Muscle layer of duodenum (tissue), 2 donors: ENCODE results near the gene SCPEP1.
A peak's percentile ranks its signal among the peaks of the same experiment; 100 is the strongest.
"Not testable (repeated sequence)": the region's sequence is repeated elsewhere in the genome, so short reads cannot be mapped to it uniquely, and the experiment has no call there.

Experiments used
- H3K27ac ChIP-seq: one replicate; pipeline ENCODE4 v1.7.0; 2013; ENCODE audit warnings: mild to moderate bottlenecking, low read length
- H3K27me3 ChIP-seq: one replicate; pipeline ENCODE4 v1.7.0; 2013; ENCODE audit warnings: low read depth, mild to moderate bottlenecking, control low read depth, low read length
- H3K36me3 ChIP-seq, 2 donors: one replicate each; pipeline ENCODE4 v1.7.0; 2013; ENCODE audit warnings: low read length in 2 of 2, control low read depth in 1 of 2, mild to moderate bottlenecking in 1 of 2; ENCODE audit not compliant: insufficient read depth in 2 of 2, control insufficient read depth in 1 of 2
- H3K4me1 ChIP-seq, 2 donors: one replicate each; pipeline ENCODE4 v1.7.0; 2013; ENCODE audit warnings: low read length in 2 of 2, mild to moderate bottlenecking in 2 of 2, control low read depth in 1 of 2, moderate library complexity in 1 of 2; ENCODE audit not compliant: insufficient read depth in 2 of 2, control insufficient read depth in 1 of 2
- H3K4me3 ChIP-seq, 2 donors: one replicate each; pipeline ENCODE4 v1.7.0; 2013; ENCODE audit warnings: low read length in 2 of 2, low read depth in 1 of 2, mild to moderate bottlenecking in 1 of 2
- H3K9me3 ChIP-seq, 2 donors: one replicate each; pipeline ENCODE4 v1.7.0; 2013; ENCODE audit warnings: low read length in 2 of 2, control low read depth in 1 of 2, mild to moderate bottlenecking in 1 of 2; ENCODE audit not compliant: control insufficient read depth in 1 of 2
- donor health status: healthy.

The SCPEP1 gene

DNA sequence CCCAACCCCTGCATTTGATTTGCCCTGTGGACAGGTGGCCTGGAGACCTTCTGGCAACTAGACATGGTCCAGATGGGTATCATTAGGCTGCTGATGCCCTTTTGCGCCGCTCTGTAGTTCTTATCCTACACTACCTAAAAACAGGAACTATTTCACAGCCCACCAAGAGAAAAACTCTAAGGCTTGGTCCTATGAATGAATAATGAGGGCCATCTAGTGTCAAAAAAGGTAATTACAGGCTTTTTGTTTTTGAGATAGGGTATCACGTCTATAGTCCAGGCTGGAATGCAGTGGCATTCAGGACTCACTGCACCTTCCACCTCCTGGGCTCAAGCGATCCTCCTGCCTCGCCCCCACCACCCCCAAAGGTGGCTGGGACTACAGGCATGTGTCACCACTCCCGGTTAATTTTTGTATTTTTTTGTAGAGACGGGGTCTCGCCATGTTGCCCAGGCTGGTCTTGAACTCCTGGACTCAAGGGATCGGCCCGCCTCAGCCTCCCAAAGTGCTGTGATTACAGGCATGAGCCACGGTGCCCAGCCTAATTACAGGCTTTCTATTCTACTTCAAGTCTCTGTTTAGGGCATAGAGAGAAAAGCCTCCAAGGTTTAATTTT is 38.0 kb upstream of the SCPEP1 start:
- H3K4me1 ChIP-seq, result no peaks in the 10 kb centered on the region
- H3K27me3 ChIP-seq, result no peaks in the 10 kb centered on the region
- H3K4me3 ChIP-seq, result no peak overlapping the region
- H3K9me3 ChIP-seq, result no peaks in the 10 kb centered on the region
- no peak overlapping the region for H3K27ac ChIP-seq
- H3K36me3 ChIP-seq, result peaks cover 19 to 55% of the 10 kb centered on the region in 2 donors

DNA sequence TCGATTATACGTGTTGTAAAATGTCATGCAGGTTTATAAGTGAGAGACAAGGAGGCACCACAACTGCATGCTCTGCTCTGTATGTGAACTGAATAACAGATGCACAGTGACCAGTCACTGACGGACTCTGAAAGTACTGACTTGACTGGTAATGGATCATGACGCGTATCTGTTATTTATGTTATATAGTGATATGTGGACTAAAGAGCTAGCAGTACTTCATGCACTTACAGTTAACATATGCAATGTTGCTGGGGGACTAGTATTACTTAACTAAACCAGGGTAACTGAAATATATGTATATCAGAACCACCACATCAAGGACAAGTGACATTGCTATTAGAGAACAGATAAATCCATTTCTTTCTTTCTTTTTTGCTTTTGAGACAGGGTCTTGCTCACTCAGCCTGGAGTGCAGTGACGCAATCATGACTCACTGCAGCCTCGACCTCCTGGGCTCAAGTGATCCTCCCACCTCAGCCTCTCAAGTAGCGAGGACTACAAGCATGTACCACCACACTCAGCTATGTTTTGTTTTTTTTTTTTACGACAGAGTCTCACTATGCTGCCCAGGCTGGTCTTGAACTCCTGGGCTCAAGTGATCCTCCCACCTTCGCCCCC is 34.3 kb upstream of the SCPEP1 start:
- no peak overlapping the region for H3K27ac ChIP-seq
- no peaks in the 10 kb centered on the region for H3K27me3 ChIP-seq
- H3K4me3 ChIP-seq, result no peak overlapping the region
- H3K9me3 ChIP-seq, result no peaks in the 10 kb centered on the region
- H3K4me1 ChIP-seq, result no peaks in the 10 kb centered on the region
- peaks cover 10 to 42% of the 10 kb centered on the region in 2 donors for H3K36me3 ChIP-seq

DNA sequence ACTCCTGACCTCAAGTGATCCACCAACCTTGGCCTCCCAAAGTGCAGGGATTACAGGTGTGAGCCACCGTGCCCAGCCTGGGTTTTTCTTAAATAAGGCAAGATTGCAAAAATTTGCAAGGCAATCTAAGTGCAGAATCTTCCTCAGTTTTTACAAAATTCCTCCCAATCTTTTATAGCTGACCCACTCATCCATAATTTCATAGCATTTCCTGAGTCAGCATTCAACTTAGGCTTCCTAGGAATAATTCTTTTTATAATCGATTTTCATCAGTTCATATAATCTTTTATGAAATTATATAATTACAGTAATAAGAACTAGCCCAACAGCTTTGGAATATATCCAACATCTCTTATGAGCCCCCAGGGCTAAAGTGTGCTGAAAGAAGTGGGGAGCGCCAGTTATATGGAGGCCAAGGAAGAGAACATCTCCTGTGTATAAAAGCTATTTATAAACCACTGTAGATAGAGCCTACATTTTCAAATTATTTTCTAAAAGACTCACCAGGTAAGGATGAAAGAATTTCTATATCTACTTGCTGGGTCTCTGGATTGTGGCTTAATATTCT is 31.9 kb upstream of the SCPEP1 start:
- Histone ChIP-seq H3K4me3 (no peak overlapping the region), H3K4me1 (no peaks in the 10 kb centered on the region), H3K27me3 (no peaks in the 10 kb centered on the region), H3K9me3 (no peaks in the 10 kb centered on the region), H3K36me3 (peaks cover 15 to 45% of the 10 kb centered on the region in 2 donors), H3K27ac (no peak overlapping the region)

DNA sequence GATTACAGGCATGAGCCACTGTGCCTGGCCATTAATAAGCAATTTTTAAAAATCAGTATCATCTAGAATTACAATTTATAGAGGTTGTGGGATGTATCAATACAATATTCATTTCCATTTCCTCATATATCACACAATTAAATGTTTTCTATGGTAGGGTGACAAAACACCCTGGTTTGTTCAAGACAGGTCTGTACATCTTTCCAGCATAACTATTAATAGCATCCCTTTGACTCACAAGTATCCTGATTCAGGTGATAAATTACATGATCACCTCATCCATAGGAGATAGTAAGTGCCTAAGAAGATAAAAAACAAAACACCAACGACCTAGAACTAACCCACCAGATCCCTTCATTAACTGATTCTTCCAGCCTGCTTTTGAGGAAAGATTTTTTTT is 30.2 kb upstream of the SCPEP1 start:
- H3K36me3 ChIP-seq, result peaks cover 6 to 31% of the 10 kb centered on the region in 2 donors
- H3K27ac ChIP-seq, result no peak overlapping the region
- no peaks in the 10 kb centered on the region for H3K4me1 ChIP-seq
- H3K9me3 ChIP-seq, result no peaks in the 10 kb centered on the region
- H3K4me3 ChIP-seq, result no peak overlapping the region
- H3K27me3 ChIP-seq, result no peaks in the 10 kb centered on the region

DNA sequence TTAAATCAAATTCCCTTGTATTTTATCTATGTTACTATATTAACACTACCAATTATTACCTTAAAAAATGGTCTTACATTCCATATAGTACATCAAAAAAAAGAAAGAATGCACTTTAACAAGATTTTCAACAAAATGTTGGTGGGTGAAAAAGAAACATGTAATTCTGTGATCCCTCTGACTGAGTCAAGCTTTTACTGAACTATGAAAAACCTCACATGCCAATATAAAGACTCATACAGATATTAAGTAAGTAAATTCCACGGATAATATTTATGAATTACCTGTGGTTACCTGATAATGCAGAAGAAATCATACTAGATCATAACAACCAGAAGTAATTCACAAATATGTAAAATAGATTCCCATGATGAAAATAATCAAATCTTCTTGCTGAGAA is 29.4 kb upstream of the SCPEP1 start:
- Histone ChIP-seq H3K36me3 (peaks cover 6 to 31% of the 10 kb centered on the region in 2 donors), H3K27ac (no peak overlapping the region), H3K4me1 (no peaks in the 10 kb centered on the region), H3K4me3 (no peak overlapping the region), H3K27me3 (no peaks in the 10 kb centered on the region), H3K9me3 (no peaks in the 10 kb centered on the region)

DNA sequence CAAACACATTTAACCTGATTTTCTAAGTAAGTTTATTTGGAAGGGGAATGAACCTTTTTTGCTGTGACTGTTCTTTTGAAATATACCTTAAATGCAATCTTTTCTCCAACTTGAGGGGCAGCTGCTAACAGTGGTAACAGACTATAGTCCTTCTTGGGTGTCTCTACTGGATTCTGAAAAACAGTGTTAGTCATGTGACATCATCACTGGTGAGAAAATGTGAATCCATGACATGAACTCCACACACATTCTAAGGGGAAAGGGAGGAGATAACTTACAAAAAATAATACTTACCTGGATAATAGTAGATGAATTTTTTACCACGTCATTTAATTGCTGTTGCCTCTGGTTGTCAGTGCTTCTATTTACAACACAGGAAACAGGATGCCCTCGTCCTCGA is 28.3 kb upstream of the SCPEP1 start:
- H3K27ac ChIP-seq, result no peak overlapping the region
- H3K36me3 ChIP-seq, result peaks cover 6 to 25% of the 10 kb centered on the region in 2 donors
- H3K9me3 ChIP-seq, result no peaks in the 10 kb centered on the region
- no peaks in the 10 kb centered on the region for H3K4me1 ChIP-seq
- no peaks in the 10 kb centered on the region for H3K27me3 ChIP-seq
- H3K4me3 ChIP-seq, result no peak overlapping the region

DNA sequence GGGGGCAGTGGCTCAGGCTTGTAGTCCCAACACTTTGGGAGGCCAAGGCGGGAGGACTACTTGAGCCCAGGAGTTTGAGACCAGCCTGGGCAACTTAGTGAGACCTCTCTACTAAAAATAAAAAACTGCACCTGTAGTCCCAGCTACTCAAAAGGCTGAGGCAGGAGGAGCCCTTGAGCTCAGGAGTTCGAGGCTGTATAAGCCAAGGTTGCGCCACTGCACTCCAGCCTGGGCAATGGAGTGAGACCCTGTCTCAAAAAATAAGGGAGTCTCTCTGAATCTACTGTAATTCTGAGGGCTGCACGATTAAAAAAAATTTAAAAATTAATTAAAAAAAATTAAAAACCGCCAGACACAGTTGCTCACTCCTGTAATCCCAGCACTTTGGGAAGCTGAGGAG is 20.9 kb upstream of the SCPEP1 start:
- no peaks in the 10 kb centered on the region for H3K27me3 ChIP-seq
- H3K4me3 ChIP-seq, result no peak overlapping the region
- H3K9me3 ChIP-seq, result no peaks in the 10 kb centered on the region
- peaks cover 2 to 15% of the 10 kb centered on the region in 2 donors for H3K4me1 ChIP-seq
- H3K36me3 ChIP-seq, result peaks cover 0 to 5% of the 10 kb centered on the region in 2 donors
- H3K27ac ChIP-seq, result no peak overlapping the region

DNA sequence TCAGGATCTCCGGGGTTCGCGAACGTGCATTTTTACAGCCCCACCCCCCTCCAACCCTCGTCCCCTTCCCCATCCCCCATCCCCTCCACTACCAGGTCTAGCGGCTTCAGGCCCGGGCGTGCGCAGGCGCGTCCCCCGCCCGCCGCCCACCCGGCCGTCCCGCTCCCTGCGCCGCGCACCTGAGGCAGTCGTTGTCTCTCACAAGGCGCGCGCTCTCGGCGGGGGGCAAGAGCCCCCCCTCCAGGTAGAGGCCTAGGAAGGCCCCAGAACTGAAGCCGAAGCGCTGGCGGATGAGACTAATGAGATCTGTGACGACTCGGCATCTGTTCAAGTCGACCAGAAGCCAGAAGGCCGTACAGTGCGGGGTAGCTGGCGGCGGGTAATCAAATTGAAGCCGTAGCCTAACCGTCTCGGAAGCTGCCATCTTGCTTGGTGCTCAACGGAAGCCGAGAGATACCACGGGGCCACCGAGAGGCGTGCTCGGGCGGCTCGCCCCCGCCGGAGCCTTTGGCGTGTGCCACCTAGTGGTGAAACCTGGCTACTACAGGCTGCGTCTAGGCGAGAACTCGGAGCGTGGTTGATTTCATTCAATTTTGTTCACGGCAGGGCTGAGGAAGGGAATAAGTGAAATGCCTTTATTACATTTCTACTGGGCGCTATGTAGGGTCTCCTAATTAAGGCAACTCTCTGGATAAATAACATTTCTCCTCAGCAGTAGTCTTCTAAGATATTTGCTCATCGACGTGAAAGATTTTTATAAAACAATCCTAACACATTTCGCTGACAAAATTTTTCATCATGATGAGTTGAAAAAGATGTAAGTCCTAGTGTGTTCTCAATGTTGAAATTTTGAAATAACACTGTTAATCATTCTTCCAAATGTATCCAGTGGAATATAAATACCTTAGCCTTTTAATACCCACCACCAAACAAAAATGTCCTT is 17.1 kb upstream of the SCPEP1 start, which contains the start of gene COIL:
Gene COIL (minus strand): TSS at position 455 of the 943 bp plus-strand sequence. CDS start 31 bp downstream, at position 424.
- Histone ChIP-seq H3K9me3 (no peaks in the 10 kb centered on the region), H3K36me3 (peaks cover 0 to 5% of the 10 kb centered on the region in 2 donors), H3K4me1 (peaks cover 2 to 15% of the 10 kb centered on the region in 2 donors), H3K27ac (peak within 1 kb of the TSS; percentile 77), H3K4me3 (peak within 1 kb of the TSS; percentile 79 to 89), H3K27me3 (no peaks in the 10 kb centered on the region)

DNA sequence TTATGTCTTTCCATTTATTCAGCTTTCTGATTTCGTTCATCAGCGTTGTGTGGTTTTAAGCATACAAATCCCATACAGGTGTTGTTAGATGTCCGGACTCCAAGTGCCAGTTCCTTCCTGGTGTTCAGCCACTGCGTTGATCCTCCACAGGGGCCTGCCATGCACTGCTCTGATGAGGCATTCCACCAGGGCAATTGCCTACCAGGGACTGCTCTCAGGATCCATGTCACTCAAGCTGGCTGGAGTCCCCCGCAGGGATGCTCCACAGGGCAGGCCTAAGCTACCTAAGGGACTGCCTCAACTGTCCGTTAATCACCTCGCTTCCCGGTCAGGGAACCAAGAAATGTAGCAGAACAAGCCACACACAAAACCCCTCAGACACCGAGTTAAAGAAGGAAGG is 12.7 kb upstream of the SCPEP1 start:
- H3K27me3 ChIP-seq, H3K4me3 ChIP-seq, H3K9me3 ChIP-seq, H3K36me3 ChIP-seq, H3K27ac ChIP-seq, H3K4me1 ChIP-seq: not testable (repeated sequence)

DNA sequence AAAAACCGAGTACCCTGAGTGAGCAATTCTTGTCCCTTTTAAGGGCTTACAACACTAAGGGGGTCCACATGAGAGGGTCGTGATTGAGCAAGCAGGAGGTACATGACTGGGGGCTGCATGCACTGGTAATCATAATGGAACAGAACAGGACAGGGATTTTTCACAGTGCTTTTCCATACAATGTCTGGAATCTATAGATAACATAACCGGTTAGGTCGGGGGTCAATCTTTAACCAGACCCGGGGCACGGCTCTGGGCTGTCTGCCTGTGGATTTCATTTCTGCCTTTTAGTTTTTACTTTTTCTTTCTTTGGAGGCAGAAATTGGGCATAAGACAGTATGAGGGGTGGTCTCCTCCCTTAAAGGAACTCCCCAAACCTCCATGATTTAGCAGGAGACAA is 12.2 kb upstream of the SCPEP1 start:
- H3K27ac ChIP-seq, H3K4me3 ChIP-seq, H3K27me3 ChIP-seq, H3K36me3 ChIP-seq, H3K9me3 ChIP-seq, H3K4me1 ChIP-seq: not testable (repeated sequence)

DNA sequence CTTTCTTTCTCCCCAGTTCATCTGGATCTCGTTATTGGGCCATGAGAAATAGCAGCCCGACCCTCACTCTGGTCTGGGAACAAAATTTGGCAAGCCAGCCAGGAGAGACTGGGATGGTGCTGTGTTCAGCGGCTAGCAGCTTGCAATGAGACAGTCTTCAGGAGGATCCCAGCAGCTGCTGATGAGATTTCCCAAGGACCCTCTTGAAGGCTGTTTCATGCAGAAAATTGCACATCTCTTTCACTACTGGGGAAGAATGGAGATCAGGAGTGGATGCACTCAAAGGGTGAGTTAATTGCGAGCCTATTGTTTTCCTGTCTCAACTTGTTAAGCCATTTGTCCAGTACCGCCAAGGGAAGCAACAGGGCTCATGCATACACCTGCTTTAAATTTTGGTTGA is 11.6 kb upstream of the SCPEP1 start:
- Histone ChIP-seq H3K4me1 (no peaks in the 10 kb centered on the region), H3K36me3 (no peaks in the 10 kb centered on the region), H3K4me3 (no peak overlapping the region), H3K9me3 (no peaks in the 10 kb centered on the region), H3K27me3 (no peaks in the 10 kb centered on the region), H3K27ac (no peak overlapping the region)
